NCI-H2081 treated with DMSO at 0.1 percent for 48 hours (cell line): ENCODE data around the gene ST8SIA5.
A peak's percentile ranks its signal among the peaks of the same experiment; 100 is the strongest.
"Not testable (repeated sequence)": the region's sequence is repeated elsewhere in the genome, so short reads cannot be mapped to it uniquely, and the experiment has no call there.

ENCODE experiments used
- DNase-seq: peaks from one replicate; lab custom pipeline; 2025; lab: John Stamatoyannopoulos, UW

ST8SIA5 gene

GRCh38 chr18:46756559-46757201 is at the start of gene ST8SIA5:
TSS of gene ST8SIA5 (minus strand) at chr18:46757053. CDS start at chr18:46756508, 545 bp downstream.
- DNase-seq: peak; percentile 31

DNA sequence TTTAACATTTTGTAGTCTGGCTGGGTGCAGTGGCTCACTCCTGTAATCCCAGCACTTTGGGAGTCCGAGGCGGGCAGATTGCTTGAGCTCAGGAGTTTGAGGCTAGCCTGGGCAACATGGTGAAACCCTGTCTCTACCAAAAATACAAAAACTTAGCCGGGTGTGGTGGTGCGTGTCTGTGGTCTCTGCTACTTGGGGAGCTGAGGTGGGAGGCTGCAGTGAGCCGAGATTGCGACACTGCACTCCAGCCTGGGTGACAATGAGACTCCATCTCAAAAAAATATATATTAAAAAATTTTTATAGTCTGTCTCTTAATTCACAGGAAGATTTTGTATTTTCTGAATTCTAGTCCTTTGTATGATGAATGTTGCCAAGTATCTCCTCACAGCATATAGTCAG is 39.1 kb upstream of the ST8SIA5 start:
- not testable (repeated sequence) for DNase-seq

GRCh38 chr18:46794607-46795006 is 37.8 kb upstream of the ST8SIA5 start:
- DNase-seq: no peak

DNA sequence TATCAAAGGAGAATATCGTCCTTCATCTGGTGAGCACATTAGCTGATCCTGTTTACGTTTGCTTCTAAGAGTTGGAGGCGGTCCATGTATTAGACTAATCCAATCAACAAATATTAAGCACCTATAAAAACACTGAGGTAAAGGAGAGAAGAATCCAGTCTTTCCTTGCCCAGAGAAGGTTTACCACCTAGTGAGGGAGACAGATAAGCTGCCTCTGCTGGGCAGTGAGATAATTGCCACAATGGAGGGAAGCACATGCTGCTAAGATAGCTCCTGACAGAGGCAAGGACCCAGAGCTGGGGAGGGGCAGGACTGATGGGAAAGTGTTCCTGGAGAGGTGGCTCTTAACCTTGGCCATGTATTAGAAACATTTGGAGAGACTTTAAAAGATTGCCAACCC is 36.7 kb upstream of the ST8SIA5 start:
- DNase-seq: no peak

DNA sequence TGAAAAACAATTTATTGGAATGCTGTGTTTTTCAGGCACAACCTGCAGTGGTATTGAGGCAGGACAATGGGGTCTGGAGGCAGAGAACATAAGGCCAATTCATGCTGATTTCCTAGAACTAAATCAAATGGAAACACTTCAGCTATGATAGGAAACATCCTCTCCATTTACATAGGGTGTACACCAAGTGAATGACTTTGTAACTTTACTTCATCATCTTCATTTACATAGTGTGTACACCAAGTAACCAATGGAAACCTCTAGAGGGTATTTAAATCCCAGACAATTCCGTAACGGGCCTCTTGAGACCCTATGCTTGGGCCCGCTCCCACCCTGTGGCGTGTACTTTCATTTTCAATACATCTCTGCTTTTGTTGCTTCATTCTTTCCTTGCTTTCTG is 32.2 kb upstream of the ST8SIA5 start:
- DNase-seq: no peak

DNA sequence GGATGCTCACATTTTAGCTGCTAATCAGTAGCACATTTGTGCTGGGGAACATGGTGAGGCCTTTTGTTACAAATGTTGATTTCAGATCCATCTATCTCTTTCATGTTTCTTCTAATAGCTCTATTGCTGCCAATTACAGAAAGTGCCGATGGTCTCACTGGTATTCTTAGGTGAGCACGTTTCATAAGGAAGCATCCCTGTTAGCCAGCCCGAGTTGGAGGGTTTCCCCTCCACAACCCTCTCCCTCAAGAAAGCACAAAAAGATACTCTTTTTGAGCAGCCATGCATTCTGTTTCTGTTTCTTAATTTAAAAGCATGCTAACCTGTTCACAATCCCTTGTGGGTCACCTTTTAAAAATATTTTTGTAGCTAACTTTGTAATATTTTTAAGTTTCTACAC is 30.8 kb upstream of the ST8SIA5 start:
- no peak for DNase-seq

GRCh38 chr18:46772357-46772756 is 15.5 kb upstream of the ST8SIA5 start:
- no peak for DNase-seq

DNA sequence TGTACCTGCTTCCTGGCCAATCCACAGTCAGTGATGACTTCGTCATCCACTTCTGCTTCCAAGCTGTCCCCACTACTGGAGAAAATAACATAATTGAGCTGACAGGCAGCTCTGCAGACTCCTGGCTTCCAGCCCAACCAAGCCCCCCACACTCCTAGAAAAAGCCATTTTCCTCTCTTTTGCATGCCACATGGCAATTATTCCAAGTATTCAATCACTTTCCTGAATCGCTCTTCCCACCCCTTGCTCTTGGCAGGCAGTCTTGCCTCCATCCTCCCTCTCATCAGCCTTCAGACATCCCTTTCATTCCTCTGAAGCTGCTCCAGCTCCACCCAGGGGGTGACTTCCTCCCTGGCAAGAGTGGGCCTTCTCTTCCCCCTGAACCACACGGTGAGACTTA is 14.3 kb upstream of the ST8SIA5 start:
- DNase-seq: peak; percentile 63

GRCh38 chr18:46770708-46771107 is 13.9 kb upstream of the ST8SIA5 start:
- no peak for DNase-seq

DNA sequence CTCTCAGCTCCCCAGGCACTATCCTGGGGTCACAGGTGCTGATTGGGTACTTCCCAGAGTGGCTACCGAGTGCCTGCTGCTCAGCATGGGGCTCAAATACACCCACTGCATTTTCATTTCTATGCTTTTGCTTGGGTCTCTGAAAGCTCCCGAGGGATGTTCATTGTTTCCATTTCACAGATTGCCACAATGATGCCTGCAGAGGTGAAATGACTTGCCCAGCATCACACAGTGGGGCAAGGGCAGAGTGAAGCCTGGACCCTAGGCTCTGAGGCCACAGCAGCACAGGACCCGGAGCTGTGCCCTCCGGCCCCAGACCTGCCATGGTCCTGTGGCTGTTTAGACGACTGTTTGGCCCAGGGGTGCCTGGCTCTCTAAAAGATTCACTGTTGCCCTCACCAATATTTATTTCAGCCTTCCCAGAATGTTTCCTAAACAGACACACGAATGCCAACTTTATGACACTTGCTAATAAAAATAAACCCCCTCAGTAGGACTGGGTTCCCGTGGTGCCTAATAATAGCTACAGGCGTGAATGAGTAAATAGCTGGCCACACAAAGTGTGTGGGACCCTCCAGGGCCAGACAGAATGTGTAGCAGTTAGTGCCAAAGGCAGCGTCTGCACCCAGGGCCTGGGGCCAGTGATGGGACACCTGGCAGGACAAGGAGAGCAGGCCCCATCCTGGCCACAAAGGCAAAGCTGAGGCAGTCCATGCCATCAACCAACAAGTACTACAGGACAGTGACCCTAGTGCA is 11.5 kb upstream of the ST8SIA5 start:
- no peak for DNase-seq

GRCh38 chr18:46767217-46767616 is 10.4 kb upstream of the ST8SIA5 start:
- no peak for DNase-seq

DNA sequence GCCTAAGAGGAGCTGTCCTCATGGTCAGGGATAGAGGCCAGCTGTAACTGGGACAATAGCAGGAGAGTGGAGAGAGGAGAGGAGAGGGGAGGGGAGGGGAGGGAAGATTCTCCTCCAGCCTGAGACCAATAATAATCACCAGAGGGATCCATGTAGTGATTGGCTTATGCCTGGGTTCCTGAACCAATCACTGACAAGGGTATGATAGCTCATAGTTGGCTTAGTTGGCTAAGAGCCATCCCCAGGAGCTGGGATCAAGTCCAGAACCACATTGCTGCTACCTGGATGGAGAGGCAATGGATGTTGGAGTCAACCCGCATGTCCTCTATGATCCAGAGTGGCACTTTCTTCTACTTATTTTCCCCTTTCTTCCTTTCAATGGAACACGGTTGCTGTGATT is 7.7 kb upstream of the ST8SIA5 start:
- no peak for DNase-seq

- peak; percentile 88 for DNase-seq
Measured at GRCh38 chr18:46761059-46761769, 4.4 kb upstream of the ST8SIA5 start.

GRCh38 chr18:46759890-46760289 is 3.0 kb upstream of the ST8SIA5 start:
- DNase-seq: no peak

DNA sequence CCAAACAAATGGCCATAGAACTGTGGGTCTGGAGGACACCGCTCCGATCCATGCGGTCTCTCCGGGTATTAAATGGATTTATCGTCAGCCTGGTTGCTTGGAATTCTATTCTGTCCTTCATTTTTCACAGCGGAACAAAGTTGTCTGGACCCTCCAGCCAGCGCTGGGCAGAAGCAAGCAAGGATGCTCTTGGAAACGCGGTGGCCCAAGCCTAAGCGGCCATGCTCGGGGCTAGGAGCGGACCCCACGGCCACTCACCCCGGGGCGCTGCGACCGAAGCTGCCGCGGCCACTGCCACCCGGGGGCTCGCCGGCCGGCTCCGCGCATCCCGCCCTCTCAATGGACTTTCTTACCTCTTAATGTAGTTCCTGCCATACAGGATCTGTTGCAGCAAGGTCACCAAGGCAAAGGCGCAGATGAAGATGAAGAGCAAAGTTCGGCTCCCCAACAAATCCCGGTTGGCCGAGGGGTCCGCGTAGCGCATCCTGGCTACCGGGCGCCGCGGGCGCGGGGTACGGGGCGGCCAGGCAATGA is 761 bp downstream of the ST8SIA5 start:
- DNase-seq: no peak

DNA sequence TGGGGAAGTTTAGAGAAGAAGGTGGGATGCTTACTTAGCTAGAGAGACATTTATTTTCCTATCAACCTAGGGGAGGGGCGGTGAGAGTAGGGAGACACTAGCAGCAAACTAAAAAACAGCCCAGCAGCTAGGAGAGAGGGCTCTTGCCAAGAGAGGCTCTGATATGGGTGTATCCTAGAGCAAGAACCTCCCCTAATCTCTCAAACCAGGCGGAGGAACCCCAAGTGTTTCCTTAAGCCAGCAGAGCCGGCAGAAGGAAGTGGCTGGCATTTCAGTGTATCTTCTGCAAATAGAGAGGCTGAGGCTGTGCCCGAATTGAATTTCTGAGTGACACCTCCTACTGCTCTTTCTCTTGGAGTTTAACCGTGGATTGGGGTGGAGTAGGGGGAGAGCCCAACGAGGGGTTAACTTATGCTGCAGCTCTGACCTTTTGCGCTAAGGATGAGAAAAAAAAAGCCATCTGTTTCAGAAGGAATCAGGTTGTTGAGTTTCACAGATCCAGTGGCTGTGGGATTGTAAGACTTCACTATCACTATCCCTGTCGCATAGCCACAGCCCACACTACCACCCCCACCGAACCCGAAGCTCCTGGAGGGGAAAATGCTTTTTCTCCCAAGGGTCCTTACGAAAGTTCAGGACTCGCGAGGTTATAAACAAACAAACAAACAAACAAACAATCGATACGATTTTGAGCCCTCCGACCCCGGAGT is 1.4 kb downstream of the ST8SIA5 start:
- DNase-seq: no peak

GRCh38 chr18:46754661-46755292 is 2.1 kb downstream of the ST8SIA5 start:
- no peak for DNase-seq

DNA sequence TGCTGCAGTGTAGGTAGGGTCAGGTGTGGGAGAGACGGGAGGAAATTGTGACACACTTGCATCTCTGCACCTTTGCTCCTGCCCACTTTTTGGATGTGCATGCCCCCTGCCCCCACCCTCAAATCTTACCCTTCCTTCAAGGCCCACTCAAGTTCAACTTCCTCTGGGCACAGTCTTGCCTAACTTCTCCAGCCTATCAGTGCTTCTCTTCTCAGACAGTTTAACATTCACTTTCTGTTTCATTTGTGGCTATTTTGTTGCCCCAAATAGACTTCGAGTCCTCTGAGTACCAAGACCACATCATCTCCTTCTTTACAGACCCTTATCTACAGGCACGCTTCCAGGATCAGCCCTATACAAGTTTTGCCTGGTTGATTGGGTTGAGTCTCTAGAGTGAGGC is 2.7 kb downstream of the ST8SIA5 start:
- no peak for DNase-seq

DNA sequence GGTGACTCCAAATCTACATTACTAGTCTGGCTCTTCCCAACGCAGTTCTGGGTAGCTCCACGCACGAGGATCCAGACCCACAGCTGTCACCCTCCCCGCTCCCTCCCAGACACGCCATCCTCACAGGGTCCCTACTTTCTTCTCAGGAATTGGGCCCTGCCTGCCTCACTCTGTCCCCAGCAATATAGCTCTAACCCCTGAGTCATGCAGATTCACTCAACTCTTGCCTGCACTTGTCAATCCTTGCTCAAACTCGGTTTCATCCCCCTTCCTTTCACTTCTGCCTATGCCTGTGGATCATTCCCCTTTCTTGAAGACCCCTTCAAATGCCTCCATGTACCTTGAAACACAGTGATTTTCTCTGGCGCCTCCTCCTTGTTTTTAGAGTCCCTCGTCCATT is 5.0 kb downstream of the ST8SIA5 start:
- no peak for DNase-seq

DNA sequence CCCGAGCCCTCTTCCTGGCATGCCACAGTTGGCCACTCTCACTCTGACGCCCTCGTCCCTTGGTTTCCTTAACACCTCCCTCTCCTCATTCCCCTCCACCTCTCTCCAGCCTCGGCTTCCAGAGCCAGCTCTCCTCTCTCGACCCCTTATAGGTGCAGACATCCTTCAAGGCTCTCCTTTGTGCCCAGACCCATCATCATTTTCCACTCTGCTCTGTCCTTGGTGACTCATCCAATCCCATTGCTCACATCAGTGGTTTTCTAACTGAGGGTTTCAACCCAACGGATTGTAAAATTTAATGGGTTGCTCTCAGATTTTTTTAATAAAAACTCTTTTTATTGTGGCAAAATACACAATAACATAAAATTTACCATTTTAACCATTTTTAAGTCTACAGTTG is 6.2 kb downstream of the ST8SIA5 start:
- no peak for DNase-seq

GRCh38 chr18:46748466-46748865 is 8.4 kb downstream of the ST8SIA5 start:
- DNase-seq: no peak

- no peak for DNase-seq
Measured at GRCh38 chr18:46740046-46740445, 16.8 kb downstream of the ST8SIA5 start.
